Astrocyte of the cerebellum (primary cell): ENCODE results near the gene C2CD4C.
"Not testable (repeated sequence)": the region's sequence is repeated elsewhere in the genome, so short reads cannot be mapped to it uniquely, and the experiment has no call there.

Experiments used
- DNase-seq: peaks from one replicate; pipeline ENCODE4 v3.0.0-alpha.2; 2011; ENCODE audit warnings: low read depth
- H3K4me3 ChIP-seq: 2 replicates; pipeline ENCODE4 v1.5.1; 2011; ENCODE audit warnings: mild to moderate bottlenecking, low read depth, low read length, moderate library complexity
- in situ Hi-C: cut with HindIII; loops from 2 replicates; pipeline ENCODE4 v1.10.0; 2017; ENCODE audit warnings: low sequenced_read_pairs
- TF ChIP-seq, protein P1 (sequence below): IDR thresholded peaks from 2 replicates; pipeline ENCODE4 v1.5.1; 2012; ENCODE audit warnings: low read length, low read depth, moderate library complexity, mild to moderate bottlenecking; ENCODE audit errors: missing control alignments

C2CD4C gene

DNA sequence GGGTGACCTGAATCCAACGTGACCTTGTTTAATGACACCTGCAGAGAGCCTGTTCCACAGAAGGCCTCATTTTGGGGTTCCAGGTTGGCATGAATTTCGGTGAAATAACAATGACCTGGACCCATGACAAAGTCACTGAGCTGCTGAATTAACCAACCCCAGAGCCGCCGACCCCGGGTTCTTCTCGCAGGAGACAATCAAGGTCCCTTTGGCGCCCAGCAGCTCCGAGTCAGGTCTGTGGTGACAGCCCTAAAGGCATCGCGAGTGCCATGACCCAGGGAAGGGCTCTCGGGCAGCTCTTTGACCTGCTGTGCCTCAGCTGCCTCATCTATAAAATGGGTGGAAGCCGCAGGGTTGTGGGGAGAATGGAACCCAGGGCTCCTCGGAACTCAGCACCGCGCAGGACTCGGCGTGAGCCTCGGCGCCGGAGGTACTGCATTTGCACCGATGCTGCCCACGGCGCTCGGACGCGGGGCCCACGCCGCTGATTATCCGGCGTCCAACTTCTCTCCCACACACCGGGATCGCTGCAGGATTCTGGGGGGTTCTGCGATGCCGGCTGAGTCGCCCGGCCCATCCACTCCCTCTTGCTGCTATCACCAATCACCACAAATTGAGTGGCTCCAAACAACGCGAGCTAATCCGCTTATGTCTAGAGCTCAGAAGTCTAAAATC is 46.2 kb upstream of the C2CD4C start:
- in situ Hi-C loops, result loop anchor here (10.0 kb wide), 1 partner anchor 150 kb away; no protein-coding TSS in a partner anchor
- no peak for DNase-seq
- no peak overlapping the region for H3K4me3 ChIP-seq
- TF ChIP-seq, protein P1, sequence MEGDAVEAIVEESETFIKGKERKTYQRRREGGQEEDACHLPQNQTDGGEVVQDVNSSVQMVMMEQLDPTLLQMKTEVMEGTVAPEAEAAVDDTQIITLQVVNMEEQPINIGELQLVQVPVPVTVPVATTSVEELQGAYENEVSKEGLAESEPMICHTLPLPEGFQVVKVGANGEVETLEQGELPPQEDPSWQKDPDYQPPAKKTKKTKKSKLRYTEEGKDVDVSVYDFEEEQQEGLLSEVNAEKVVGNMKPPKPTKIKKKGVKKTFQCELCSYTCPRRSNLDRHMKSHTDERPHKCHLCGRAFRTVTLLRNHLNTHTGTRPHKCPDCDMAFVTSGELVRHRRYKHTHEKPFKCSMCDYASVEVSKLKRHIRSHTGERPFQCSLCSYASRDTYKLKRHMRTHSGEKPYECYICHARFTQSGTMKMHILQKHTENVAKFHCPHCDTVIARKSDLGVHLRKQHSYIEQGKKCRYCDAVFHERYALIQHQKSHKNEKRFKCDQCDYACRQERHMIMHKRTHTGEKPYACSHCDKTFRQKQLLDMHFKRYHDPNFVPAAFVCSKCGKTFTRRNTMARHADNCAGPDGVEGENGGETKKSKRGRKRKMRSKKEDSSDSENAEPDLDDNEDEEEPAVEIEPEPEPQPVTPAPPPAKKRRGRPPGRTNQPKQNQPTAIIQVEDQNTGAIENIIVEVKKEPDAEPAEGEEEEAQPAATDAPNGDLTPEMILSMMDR, result no peak

DNA sequence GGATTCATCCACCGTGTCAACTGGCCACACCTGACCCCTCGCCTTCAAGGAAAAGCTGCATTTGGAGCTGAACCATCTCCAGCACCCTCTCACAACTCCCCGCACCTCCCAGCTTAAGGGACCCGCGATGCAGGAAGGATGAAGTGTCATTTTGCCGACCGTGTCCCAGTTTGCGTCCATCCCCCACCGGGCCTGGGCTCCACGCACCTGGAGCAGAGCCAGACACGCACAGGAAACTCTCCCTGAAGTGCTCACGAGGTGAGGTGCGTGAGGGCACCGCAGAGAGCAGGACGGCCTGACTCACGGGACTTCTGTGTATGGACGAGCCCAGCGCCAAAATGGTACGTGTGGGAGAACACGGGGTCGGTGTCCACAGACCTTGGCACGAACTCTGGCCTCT is 44.7 kb upstream of the C2CD4C start:
- in situ Hi-C loops, result loop anchor here (10.0 kb wide), 1 partner anchor 149 kb away; no protein-coding TSS in a partner anchor
- no peak overlapping the region for H3K4me3 ChIP-seq
- no peak for DNase-seq
- TF ChIP-seq, protein P1, result no peak

DNA sequence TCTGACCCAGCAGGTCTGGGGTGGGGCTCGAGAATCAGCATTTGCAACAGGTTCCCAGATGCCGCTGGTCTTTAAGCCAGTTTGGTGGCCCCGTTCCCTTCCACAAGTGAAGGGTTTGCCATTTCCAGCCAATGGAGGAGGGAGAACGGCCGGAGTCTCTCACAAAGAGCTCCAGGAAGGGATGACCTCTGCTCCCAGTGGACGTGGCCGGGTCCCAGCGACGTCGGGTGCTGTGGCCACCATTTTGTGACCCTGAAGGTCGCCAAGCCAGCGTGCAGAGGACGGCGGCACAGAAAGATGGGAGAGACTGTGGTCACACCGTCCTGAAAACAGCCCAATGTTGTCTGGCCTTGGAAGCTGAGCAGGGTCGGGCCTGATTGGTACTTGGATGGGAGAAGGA is 43.9 kb upstream of the C2CD4C start:
- TF ChIP-seq, protein P1, result no peak
- in situ Hi-C loops, result loop anchor here (10.0 kb wide), 1 partner anchor 148 kb away; no protein-coding TSS in a partner anchor
- DNase-seq, result no peak
- no peak overlapping the region for H3K4me3 ChIP-seq

DNA sequence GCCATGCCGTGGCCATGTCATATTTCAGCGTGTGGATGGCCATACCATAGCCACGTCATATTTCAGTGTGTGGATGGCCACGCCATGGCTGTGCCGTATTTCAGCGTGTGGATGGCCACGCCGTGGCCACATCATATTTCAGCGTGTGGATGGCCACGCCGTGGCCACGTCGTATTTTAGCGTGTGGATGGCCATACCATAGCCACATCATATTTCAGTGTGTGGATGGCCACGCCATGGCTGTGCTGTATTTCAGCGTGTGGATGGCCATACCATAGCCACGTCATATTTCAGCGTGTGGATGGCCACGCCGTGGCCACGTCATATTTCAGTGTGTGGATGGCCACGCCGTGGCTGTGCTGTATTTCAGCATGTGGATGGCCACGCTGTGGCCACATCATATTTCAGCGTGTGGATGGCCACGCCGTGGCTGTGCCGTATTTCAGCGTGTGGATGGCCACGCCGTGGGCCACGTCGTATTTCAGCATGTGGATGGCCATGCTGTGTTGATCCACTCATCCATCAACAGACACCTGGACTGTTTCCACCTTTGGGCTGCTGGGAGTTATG is 42.0 kb upstream of the C2CD4C start:
- not testable (repeated sequence) for DNase-seq, H3K4me3 ChIP-seq
- in situ Hi-C loops, result loop anchor here (10.0 kb wide), 1 partner anchor 146 kb away; no protein-coding TSS in a partner anchor

DNA sequence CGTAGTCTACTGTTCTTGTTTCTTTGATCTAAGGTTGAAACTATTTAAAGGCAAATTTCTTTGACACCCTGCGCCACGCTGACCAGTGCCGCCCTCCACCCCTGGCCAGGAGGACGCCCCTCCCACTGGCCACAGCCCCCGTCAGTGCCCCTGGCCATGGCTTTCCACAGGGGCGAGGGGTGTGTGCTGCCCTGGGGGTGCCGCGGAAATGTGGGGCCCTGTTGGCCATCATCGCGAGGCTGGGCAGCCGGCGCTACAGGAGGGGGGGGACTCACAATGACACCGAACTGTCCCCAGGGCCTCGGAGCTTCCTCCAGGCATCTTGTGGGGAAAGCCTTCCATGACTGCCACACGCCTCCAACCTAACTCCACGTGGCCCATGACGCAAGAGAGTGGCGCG is 41.0 kb upstream of the C2CD4C start:
- H3K4me3 ChIP-seq, result no peak overlapping the region
- TF ChIP-seq, protein P1, result no peak
- in situ Hi-C loops, result loop anchor here (10.0 kb wide), 1 partner anchor 145 kb away; no protein-coding TSS in a partner anchor
- DNase-seq, result no peak

DNA sequence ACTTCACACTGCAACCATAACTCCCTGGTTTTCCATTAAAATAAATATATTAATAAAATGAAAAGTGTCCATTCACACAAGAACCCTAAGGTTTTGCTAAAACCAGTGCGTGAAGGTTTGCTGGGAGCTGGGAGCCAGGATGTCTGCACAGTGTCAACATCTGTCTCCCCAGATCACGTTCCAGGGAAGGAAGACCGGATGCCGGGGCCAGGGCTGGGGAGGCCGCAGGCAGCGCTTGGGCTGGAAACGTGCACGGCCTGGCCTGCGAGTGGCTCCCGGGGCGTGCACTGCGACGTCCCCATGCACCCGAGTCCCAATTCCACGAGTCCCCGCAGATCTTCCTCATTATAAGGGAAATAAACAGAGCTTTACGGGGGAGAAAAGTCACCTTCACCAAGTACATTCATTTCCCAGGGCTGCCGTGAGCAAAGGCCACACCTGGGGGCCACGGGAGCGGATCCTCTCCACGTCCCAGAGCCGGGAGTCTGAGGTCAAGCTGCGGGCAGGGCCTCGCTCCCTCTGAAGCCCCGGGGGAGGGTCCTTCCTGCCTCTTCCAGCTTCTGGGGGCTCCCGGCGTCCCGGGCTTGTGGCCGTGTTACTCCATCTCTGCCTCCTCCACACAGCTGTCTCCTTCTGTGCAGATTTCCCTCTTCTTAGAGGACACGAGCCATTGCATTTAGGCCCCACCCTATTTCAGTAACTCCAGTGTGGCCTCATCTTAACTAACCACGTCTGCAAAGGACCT is 39.0 kb upstream of the C2CD4C start:
- TF ChIP-seq, protein P1, result no peak
- in situ Hi-C loops, result no loop called here
- DNase-seq, result no peak
- H3K4me3 ChIP-seq, result no peak overlapping the region

DNA sequence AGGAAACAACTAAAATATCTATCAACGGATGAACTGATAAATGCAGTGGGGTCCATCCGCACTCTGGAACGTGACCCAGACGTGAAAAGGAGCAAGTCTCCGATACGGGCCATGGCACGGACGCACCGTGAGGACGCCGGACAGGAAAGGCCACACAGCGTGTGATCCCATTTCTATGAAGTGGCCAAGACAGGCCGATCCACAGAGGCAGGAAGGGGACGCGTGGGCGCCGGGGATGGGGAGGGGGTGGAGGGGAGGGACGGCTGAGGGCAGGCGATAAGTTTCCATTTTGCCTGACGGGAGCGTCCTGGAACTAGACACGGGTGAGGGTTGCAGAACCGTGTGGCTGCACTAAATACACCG is 38.1 kb upstream of the C2CD4C start:
- TF ChIP-seq, protein P1, result no peak
- DNase-seq, result no peak
- in situ Hi-C loops, result no loop called here
- H3K4me3 ChIP-seq, result no peak overlapping the region
